Adipocyte (in vitro differentiated cells): ENCODE results near the gene GSTP1.
A peak's percentile ranks its signal among the peaks of the same experiment; 100 is the strongest.

Experiments
- DNase-seq: peaks from one replicate; pipeline ENCODE4 v3.0.0-alpha.2; 2015; ENCODE audit warnings: low read depth
- H3K27me3 ChIP-seq: replicated peaks from 2 replicates; pipeline ENCODE4 v1.7.0; 2013; ENCODE audit warnings: mild to moderate bottlenecking, low read length, moderate library complexity; ENCODE audit not compliant: control insufficient read depth, insufficient read depth
- H3K36me3 ChIP-seq: 2 replicates; pipeline ENCODE4 v1.7.0; 2013; ENCODE audit warnings: low read length, mild to moderate bottlenecking, moderate library complexity; ENCODE audit not compliant: control insufficient read depth, insufficient read depth, severe bottlenecking
- H3K4me1 ChIP-seq: 2 replicates; pipeline ENCODE4 v1.7.0; 2013; ENCODE audit warnings: mild to moderate bottlenecking, low read length, moderate library complexity; ENCODE audit not compliant: control insufficient read depth, insufficient read depth
- H3K4me3 ChIP-seq: 2 replicates; pipeline ENCODE4 v1.7.0; 2013; ENCODE audit warnings: mild to moderate bottlenecking, low read length, moderate library complexity
- H3K9ac ChIP-seq: 2 replicates; pipeline ENCODE4 v1.7.0; 2013; ENCODE audit warnings: mild to moderate bottlenecking, low read length, moderate library complexity
- H3K9me3 ChIP-seq: 2 replicates; pipeline ENCODE4 v1.7.0; 2013; ENCODE audit warnings: mild to moderate bottlenecking, low read length, moderate library complexity; ENCODE audit not compliant: control insufficient read depth

GSTP1 gene

GRCh38 chr11:67627812-67628624 lies 44.4 kb downstream of the GSTP1 start:
- Histone ChIP-seq H3K9me3 (no peaks in the 10 kb centered on the region), H3K4me1 (peaks cover 9% of the 10 kb centered on the region), H3K9ac (no peak overlapping the region), H3K27me3 (no peaks in the 10 kb centered on the region), H3K4me3 (no peak overlapping the region), H3K36me3 (no peaks in the 10 kb centered on the region)
- DNase-seq, result no peak

- Histone ChIP-seq H3K27me3 (no peaks in the 10 kb centered on the region), H3K4me1 (peaks cover 9% of the 10 kb centered on the region), H3K9ac (peak overlapping the region; percentile 85), H3K4me3 (peak overlapping the region; percentile 82), H3K36me3 (no peaks in the 10 kb centered on the region), H3K9me3 (no peaks in the 10 kb centered on the region)
- DNase-seq, result no peak
Observed at GRCh38 chr11:67628710-67629385, 45.2 kb downstream of the GSTP1 start.

- peaks cover 6% of the 10 kb centered on the region for H3K27me3 ChIP-seq
- peak; percentile 91 for DNase-seq
- no peaks in the 10 kb centered on the region for H3K9me3 ChIP-seq
- peak within 1 kb of the TSS; percentile 87 for H3K4me3 ChIP-seq
- peak within 1 kb of the TSS; percentile 85 for H3K9ac ChIP-seq
- peaks cover 9% of the 10 kb centered on the region for H3K4me1 ChIP-seq
- no peaks in the 10 kb centered on the region for H3K36me3 ChIP-seq
Observed at GRCh38 chr11:67629386-67630227, 46.0 kb downstream of the GSTP1 start, which contains the start of gene NUDT8. NUDT8 (minus strand) TSS chr11:67629937; CDS start chr11:67629911, 26 bp downstream.

GRCh38 chr11:67630228-67630942 lies 46.8 kb downstream of the GSTP1 start:
- Histone ChIP-seq H3K9ac (peak overlapping the region; percentile 85), H3K4me1 (peaks cover 9% of the 10 kb centered on the region), H3K27me3 (peaks cover 14% of the 10 kb centered on the region), H3K9me3 (no peaks in the 10 kb centered on the region), H3K4me3 (peak overlapping the region; percentile 87), H3K36me3 (no peaks in the 10 kb centered on the region)
- peak; percentile 100 for DNase-seq

- Histone ChIP-seq H3K9ac (peak overlapping the region; percentile 85), H3K4me3 (peak overlapping the region; percentile 87), H3K4me1 (peaks cover 9% of the 10 kb centered on the region), H3K36me3 (no peaks in the 10 kb centered on the region), H3K27me3 (peaks cover 15% of the 10 kb centered on the region), H3K9me3 (no peaks in the 10 kb centered on the region)
- no peak for DNase-seq
Observed at GRCh38 chr11:67630943-67631331, 47.3 kb downstream of the GSTP1 start.

- Histone ChIP-seq H3K9ac (peak overlapping the region; percentile 85), H3K36me3 (no peaks in the 10 kb centered on the region), H3K9me3 (no peaks in the 10 kb centered on the region), H3K4me1 (peaks cover 9% of the 10 kb centered on the region), H3K4me3 (no peak overlapping the region), H3K27me3 (peaks cover 15% of the 10 kb centered on the region)
- no peak for DNase-seq
Observed at GRCh38 chr11:67631411-67631810, 47.8 kb downstream of the GSTP1 start.

- no peak overlapping the region for H3K4me3 ChIP-seq
- no peaks in the 10 kb centered on the region for H3K9me3 ChIP-seq
- H3K36me3 ChIP-seq, result no peaks in the 10 kb centered on the region
- no peak for DNase-seq
- no peak overlapping the region for H3K9ac ChIP-seq
- peaks cover 15% of the 10 kb centered on the region for H3K27me3 ChIP-seq
- H3K4me1 ChIP-seq, result peaks cover 9% of the 10 kb centered on the region
Observed at GRCh38 chr11:67631853-67632174, 48.2 kb downstream of the GSTP1 start.

GRCh38 chr11:67632175-67632981 lies 48.8 kb downstream of the GSTP1 start:
- Histone ChIP-seq H3K4me1 (peaks cover 9% of the 10 kb centered on the region), H3K27me3 (peaks cover 15% of the 10 kb centered on the region), H3K4me3 (no peak overlapping the region), H3K36me3 (no peaks in the 10 kb centered on the region), H3K9ac (no peak overlapping the region), H3K9me3 (no peaks in the 10 kb centered on the region)
- no peak for DNase-seq

- Histone ChIP-seq H3K9me3 (no peaks in the 10 kb centered on the region), H3K4me3 (no peak overlapping the region), H3K4me1 (peaks cover 9% of the 10 kb centered on the region), H3K27me3 (peaks cover 15% of the 10 kb centered on the region), H3K9ac (no peak overlapping the region), H3K36me3 (no peaks in the 10 kb centered on the region)
- no peak for DNase-seq
Observed at GRCh38 chr11:67632982-67633755, 49.6 kb downstream of the GSTP1 start.
